NCI-H2196 treated with DMSO at 0.1 percent for 48 hours (cell line): ENCODE results near the gene SLC35F1.

Experiments
- DNase-seq: peaks from one replicate; lab custom pipeline; 2025; ENCODE audit not compliant: unreplicated experiment; lab: John Stamatoyannopoulos, UW

The SLC35F1 gene

GRCh38 chr6:118186672-118187567, 279.9 kb downstream of the SLC35F1 start:
- no peak for DNase-seq

- DNase-seq = no peak
These were observed 280.6 kb downstream of the SLC35F1 start for GRCh38 chr6:118187568-118188164.

- no peak for DNase-seq
These were observed 281.5 kb downstream of the SLC35F1 start for GRCh38 chr6:118188561-118188960.

- DNase-seq = no peak
These were observed 290.5 kb downstream of the SLC35F1 start for GRCh38 chr6:118197539-118197938.

GRCh38 chr6:118198746-118199145, 291.7 kb downstream of the SLC35F1 start:
- DNase-seq = no peak

- no peak for DNase-seq
These were observed 293.1 kb downstream of the SLC35F1 start for GRCh38 chr6:118200160-118200559.

- DNase-seq = no peak
These were observed 295.5 kb downstream of the SLC35F1 start for GRCh38 chr6:118202517-118202916.

GRCh38 chr6:118203545-118203944, 296.5 kb downstream of the SLC35F1 start:
- no peak for DNase-seq

GRCh38 chr6:118206221-118206620, 299.2 kb downstream of the SLC35F1 start:
- DNase-seq = no peak

- DNase-seq = no peak
These were observed 300.9 kb downstream of the SLC35F1 start for GRCh38 chr6:118207947-118208346.

- DNase-seq = no peak
These were observed 305.5 kb downstream of the SLC35F1 start for GRCh38 chr6:118212451-118213173.

- no peak for DNase-seq
These were observed 308.2 kb downstream of the SLC35F1 start for GRCh38 chr6:118215269-118215668.

- no peak for DNase-seq
These were observed 309.7 kb downstream of the SLC35F1 start for GRCh38 chr6:118216751-118217150.

GRCh38 chr6:118218156-118218555, 311.1 kb downstream of the SLC35F1 start:
- DNase-seq = no peak

- DNase-seq = no peak
These were observed 313.5 kb downstream of the SLC35F1 start for GRCh38 chr6:118220429-118221128.

- no peak for DNase-seq
These were observed 316.3 kb downstream of the SLC35F1 start for GRCh38 chr6:118223316-118223715.

- no peak for DNase-seq
These were observed 321.8 kb downstream of the SLC35F1 start for GRCh38 chr6:118228886-118229285.

GRCh38 chr6:118240878-118241528, 333.9 kb downstream of the SLC35F1 start:
- no peak for DNase-seq

GRCh38 chr6:118246406-118246805, 339.3 kb downstream of the SLC35F1 start:
- no peak for DNase-seq

- no peak for DNase-seq
These were observed 341.1 kb downstream of the SLC35F1 start for GRCh38 chr6:118248171-118248570.

GRCh38 chr6:118249680-118250079, 342.6 kb downstream of the SLC35F1 start:
- no peak for DNase-seq
